22Rv1 (cell line): ENCODE measurements around the gene DPT.
"Not testable (repeated sequence)": the region's sequence is repeated elsewhere in the genome, so short reads cannot be mapped to it uniquely, and the experiment has no call there.

Experiments
- H3K27ac ChIP-seq: fragments of 450-650 bp; 2 replicates; pipeline ENCODE4 v1.5.1; 2017
- ZFX ChIP-seq: fragments of 450-650 bp; IDR thresholded peaks from 2 replicates; pipeline ENCODE4 v1.6.1; 2017; ENCODE audit warnings: antibody characterized with exemption, borderline replicate concordance
- TF ChIP-seq, protein P1 (sequence below): fragments of 450-650 bp; IDR thresholded peaks from 2 replicates; pipeline ENCODE4 v1.5.1; 2017; ENCODE audit warnings: mild to moderate bottlenecking

DPT gene

DNA sequence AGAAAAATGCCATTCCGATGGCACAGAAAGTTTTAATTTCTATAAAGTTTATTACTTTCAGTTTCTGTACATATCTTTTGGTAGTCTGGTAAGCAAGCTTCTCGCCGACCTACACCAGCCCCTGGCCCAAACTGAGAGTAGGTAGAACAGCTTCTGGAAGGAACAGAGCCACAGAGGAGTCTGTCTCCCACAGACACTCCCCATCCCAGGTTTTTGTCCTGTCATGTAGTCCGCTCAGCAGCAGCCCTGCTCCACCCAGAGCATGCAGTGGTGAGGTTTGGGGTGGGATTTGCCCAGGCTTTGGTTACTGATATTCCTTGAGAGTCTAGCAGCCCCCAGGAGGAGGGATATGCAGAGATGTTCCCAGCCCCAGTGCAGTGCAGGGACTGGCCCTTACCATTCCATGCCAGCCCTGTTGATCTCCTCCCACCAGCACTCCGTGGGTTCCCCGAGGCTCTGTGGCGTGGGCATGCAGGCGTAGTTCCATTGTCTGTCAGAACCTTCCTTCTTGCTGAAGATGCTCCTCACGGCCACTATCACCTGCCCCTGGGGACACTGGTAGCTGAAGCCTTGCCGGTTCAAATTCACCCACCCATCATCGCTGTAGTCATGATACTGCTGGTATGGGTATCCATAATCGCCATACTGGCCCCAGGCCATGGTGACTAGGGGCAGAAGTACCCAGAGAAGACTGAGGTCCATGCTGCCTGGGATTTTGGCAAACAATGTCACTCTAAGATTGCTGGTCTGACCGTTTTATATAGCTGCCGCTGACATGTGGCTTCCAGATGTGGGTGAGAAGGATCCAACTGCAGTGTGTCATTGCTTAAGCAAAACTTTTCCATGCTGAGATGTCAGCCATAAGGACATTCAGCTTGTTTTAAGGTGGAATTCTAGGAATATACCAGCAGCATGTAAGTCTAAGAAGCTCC lies at the start of gene DPT:
Gene DPT (minus strand): TSS at position 734 of the 932 bp plus-strand sequence. CDS start 32 bp downstream, at position 702.
- no peak within 1 kb of the TSS for H3K27ac ChIP-seq
- no peak for TF ChIP-seq ZFX
- TF ChIP-seq, protein P1, sequence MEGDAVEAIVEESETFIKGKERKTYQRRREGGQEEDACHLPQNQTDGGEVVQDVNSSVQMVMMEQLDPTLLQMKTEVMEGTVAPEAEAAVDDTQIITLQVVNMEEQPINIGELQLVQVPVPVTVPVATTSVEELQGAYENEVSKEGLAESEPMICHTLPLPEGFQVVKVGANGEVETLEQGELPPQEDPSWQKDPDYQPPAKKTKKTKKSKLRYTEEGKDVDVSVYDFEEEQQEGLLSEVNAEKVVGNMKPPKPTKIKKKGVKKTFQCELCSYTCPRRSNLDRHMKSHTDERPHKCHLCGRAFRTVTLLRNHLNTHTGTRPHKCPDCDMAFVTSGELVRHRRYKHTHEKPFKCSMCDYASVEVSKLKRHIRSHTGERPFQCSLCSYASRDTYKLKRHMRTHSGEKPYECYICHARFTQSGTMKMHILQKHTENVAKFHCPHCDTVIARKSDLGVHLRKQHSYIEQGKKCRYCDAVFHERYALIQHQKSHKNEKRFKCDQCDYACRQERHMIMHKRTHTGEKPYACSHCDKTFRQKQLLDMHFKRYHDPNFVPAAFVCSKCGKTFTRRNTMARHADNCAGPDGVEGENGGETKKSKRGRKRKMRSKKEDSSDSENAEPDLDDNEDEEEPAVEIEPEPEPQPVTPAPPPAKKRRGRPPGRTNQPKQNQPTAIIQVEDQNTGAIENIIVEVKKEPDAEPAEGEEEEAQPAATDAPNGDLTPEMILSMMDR: no peak

DNA sequence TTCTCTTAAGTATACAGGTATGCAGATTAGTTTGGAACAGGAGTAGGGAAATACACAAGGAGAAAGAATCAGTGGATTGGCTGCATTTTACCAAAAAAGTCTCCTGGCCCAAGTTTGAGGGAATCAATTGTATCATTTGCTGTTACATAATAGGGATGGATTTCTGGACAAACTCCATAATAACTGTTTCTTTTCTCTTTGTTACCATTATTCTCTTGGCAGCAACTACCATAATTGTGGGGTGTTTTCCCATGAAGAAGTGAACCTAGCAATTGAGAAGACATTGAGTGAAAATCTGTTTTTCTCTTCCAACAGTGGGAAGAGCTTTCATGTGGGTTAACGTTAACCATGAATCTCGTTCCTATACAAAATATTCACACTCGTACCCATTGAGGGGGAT lies 46.4 kb upstream of the DPT start:
- TF ChIP-seq ZFX: no peak
- TF ChIP-seq, protein P1: no peak
- H3K27ac ChIP-seq: no peak overlapping the region

DNA sequence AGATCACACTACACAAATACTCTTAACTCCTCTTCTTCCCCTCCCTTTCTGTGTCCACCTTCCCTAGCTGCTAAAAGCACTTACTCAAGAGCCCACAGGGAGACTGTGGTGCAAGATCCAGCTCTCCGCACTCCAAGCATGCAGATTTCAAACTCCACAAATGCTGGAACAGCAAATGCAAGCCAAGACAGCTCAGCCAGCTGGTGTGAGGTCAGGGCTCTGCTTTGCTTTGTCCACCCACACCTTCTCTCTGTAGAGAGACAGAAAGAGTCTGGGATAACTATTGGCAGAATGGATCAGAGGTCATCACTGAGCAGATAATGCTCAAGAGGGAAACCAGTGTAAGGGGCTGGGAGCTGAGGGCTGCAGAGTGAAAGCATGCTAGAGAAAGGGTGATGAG lies 45.2 kb upstream of the DPT start:
- TF ChIP-seq, protein P1: no peak
- no peak for TF ChIP-seq ZFX

GRCh38 chr1:168772428-168773060 lies 43.5 kb upstream of the DPT start:
- no peak for TF ChIP-seq ZFX
- TF ChIP-seq, protein P1: no peak
- H3K27ac ChIP-seq: no peak overlapping the region

More for the DNA sequence above, 45.2 kb upstream of the DPT start:
- no peak overlapping the region for H3K27ac ChIP-seq

GRCh38 chr1:168771104-168771630 lies 42.2 kb upstream of the DPT start:
- H3K27ac ChIP-seq: no peak overlapping the region
- TF ChIP-seq ZFX: no peak
- TF ChIP-seq, protein P1: no peak

GRCh38 chr1:168769893-168770292 lies 40.9 kb upstream of the DPT start:
- not testable (repeated sequence) for H3K27ac ChIP-seq

- TF ChIP-seq ZFX: no peak
- TF ChIP-seq, protein P1: no peak
- H3K27ac ChIP-seq: no peak overlapping the region
Measured at GRCh38 chr1:168767894-168768584, 39.0 kb upstream of the DPT start.
